IMR-90 (cell line): ENCODE data around the gene DNAH6. TPM values are rescaled to one million over a fixed set of nuclear protein-coding genes. Genes with fewer than 3 reads are reported as not detected.

Experiments
- ATAC-seq: fragments of 200-7000 bp; cut with Tn5 transposase; 2 replicates; pipeline ENCODE4 v1.9.1; 2020; ENCODE audit warnings: low read depth, mild to moderate bottlenecking, moderate library complexity
- BruUV-seq: library from RNA; stranded (reverse); fragments of 400-500 nt; replicated peaks from 2 replicates; lab custom pipeline; 2021; lab: Mats Ljungman, UMichigan
- CTCF ChIA-PET: fragments of 300-600 bp; formaldehyde crosslinking; extraction: SDS; loops from one replicate; lab custom pipeline; 2021; ENCODE audit warnings: antibody characterized with exemption; lab: Yijun Ruan, JAX
- POLR2A ChIA-PET: fragments of 300-600 bp; sonication (Branson Sonifier 250); formaldehyde crosslinking; loops from one replicate; lab custom pipeline; 2022; ENCODE audit warnings: antibody characterized with exemption; ENCODE audit not compliant: unreplicated experiment; lab: Charles Lee
- DNase-seq: peaks from one replicate; pipeline ENCODE4 v3.0.0; 2013
- H2AFZ ChIP-seq: replicated peaks from 2 replicates; pipeline ENCODE3; 2013; ENCODE audit warnings: low read length, mild to moderate bottlenecking; ENCODE audit not compliant: poor library complexity
- H2AK5ac ChIP-seq: 2 replicates; pipeline ENCODE4 v1.6.1; 2013; ENCODE audit warnings: low read depth, low read length, inconsistent platforms
- H2AK9ac ChIP-seq: replicated peaks from 2 replicates; pipeline ENCODE3; 2013; ENCODE audit warnings: mild to moderate bottlenecking, low read depth, low read length, moderate library complexity; ENCODE audit not compliant: poor library complexity
- H2BK120ac ChIP-seq: 2 replicates; pipeline ENCODE4 v1.6.1; 2013; ENCODE audit warnings: low read depth, low read length, inconsistent platforms
- H2BK15ac ChIP-seq: 3 replicates; pipeline ENCODE4 v1.6.1; 2013; ENCODE audit warnings: low read depth, low read length, inconsistent platforms
- H2BK20ac ChIP-seq: 2 replicates; pipeline ENCODE4 v1.6.1; 2013; ENCODE audit warnings: low read depth, mild to moderate bottlenecking, inconsistent platforms, low read length, moderate library complexity
- H2BK5ac ChIP-seq: 2 replicates; pipeline ENCODE4 v1.6.1; 2013; ENCODE audit warnings: mild to moderate bottlenecking, low read depth, low read length, inconsistent platforms; ENCODE audit not compliant: poor library complexity, severe bottlenecking
- H3K14ac ChIP-seq: replicated peaks from 2 replicates; pipeline ENCODE4 v1.6.1; 2013; ENCODE audit warnings: low read depth, low read length, inconsistent platforms
- H3K18ac ChIP-seq: 2 replicates; pipeline ENCODE4 v1.6.1; 2013; ENCODE audit warnings: low read depth, low read length, control low read depth
- H3K23ac ChIP-seq: 2 replicates; pipeline ENCODE4 v1.6.1; 2013; ENCODE audit warnings: low read depth, low read length, inconsistent platforms
- H3K27ac ChIP-seq: 2 replicates; pipeline ENCODE4 v1.5.1; 2013; ENCODE audit warnings: mild to moderate bottlenecking, control low read depth, low read length; ENCODE audit not compliant: insufficient read depth
- H3K27me3 ChIP-seq: 2 replicates; pipeline ENCODE4 v1.6.1; 2013; ENCODE audit warnings: low read length; ENCODE audit not compliant: control insufficient read depth, insufficient read depth
- H3K36me3 ChIP-seq: 2 replicates; pipeline ENCODE4 v1.6.1; 2013; ENCODE audit warnings: low read length, mixed read lengths; ENCODE audit not compliant: control insufficient read depth, insufficient read depth
- H3K4ac ChIP-seq: 2 replicates; pipeline ENCODE4 v1.6.1; 2013; ENCODE audit warnings: low read depth, low read length, inconsistent platforms
- H3K4me1 ChIP-seq: 2 replicates; pipeline ENCODE4 v1.6.1; 2013; ENCODE audit warnings: low read length, mixed read lengths; ENCODE audit not compliant: control insufficient read depth, insufficient read depth
- H3K4me2 ChIP-seq: 2 replicates; pipeline ENCODE4 v1.6.1; 2013; ENCODE audit warnings: low read depth, mild to moderate bottlenecking, control low read depth, low read length, moderate library complexity
- H3K4me3 ChIP-seq: 2 replicates; pipeline ENCODE4 v1.5.1; 2013; ENCODE audit warnings: low read depth, mild to moderate bottlenecking, control low read depth, low read length, moderate library complexity; ENCODE audit not compliant: insufficient read depth
- H3K56ac ChIP-seq: 2 replicates; pipeline ENCODE4 v1.6.1; 2013; ENCODE audit warnings: low read length, inconsistent platforms; ENCODE audit not compliant: insufficient read depth; ENCODE audit errors: extremely low read depth
- H3K79me1 ChIP-seq, 2 experiments: 2 replicates each; pipeline ENCODE4 v1.6.1; 2013; ENCODE audit warnings: low read length in 2 of 2, inconsistent platforms in 1 of 2, low read depth in 1 of 2
- H3K9ac ChIP-seq: 2 replicates; pipeline ENCODE4 v1.6.1; 2013; ENCODE audit warnings: low read depth, low read length, control low read depth
- H3K9me1 ChIP-seq: 2 replicates; pipeline ENCODE4 v1.6.1; 2013; ENCODE audit warnings: low read length, inconsistent platforms; ENCODE audit not compliant: insufficient read depth
- H3K9me3 ChIP-seq: 2 replicates; pipeline ENCODE4 v1.6.1; 2013; ENCODE audit warnings: low read length; ENCODE audit not compliant: control insufficient read depth, insufficient read depth
- H4K20me1 ChIP-seq: 2 replicates; pipeline ENCODE4 v1.6.1; 2013; ENCODE audit warnings: low read length, inconsistent platforms; ENCODE audit not compliant: insufficient read depth
- H4K5ac ChIP-seq: 2 replicates; pipeline ENCODE4 v1.6.1; 2013; ENCODE audit warnings: mild to moderate bottlenecking, low read depth, low read length, control low read depth
- H4K8ac ChIP-seq, 2 experiments: 2 replicates each; pipeline ENCODE4 v1.6.1; 2013; ENCODE audit warnings: low read depth in 2 of 2, low read length in 2 of 2, control low read depth in 1 of 2, inconsistent platforms in 1 of 2
- H4K91ac ChIP-seq: 2 replicates; pipeline ENCODE4 v1.6.1; 2013; ENCODE audit warnings: low read depth, low read length, inconsistent platforms; ENCODE audit not compliant: insufficient read depth
- ELK1 ChIP-seq: fragments of 150-350 bp; IDR thresholded peaks from 2 replicates; pipeline ENCODE4 v1.6.1; 2016; ENCODE audit warnings: low read depth, mild to moderate bottlenecking, low read length, moderate library complexity, borderline replicate concordance
- MXI1 ChIP-seq: IDR thresholded peaks from 2 replicates; pipeline ENCODE4 v1.6.1; 2012; ENCODE audit warnings: low read depth, mild to moderate bottlenecking, low read length, moderate library complexity, borderline replicate concordance
- dilution Hi-C: fragments of 300-500 bp; cut with HindIII; formaldehyde crosslinking; loops from one replicate; pipeline ENCODE4 v1.14.3; 2018; ENCODE audit warnings: low sequenced_read_pairs; ENCODE audit not compliant: unreplicated experiment
- in situ Hi-C: fragments of 300-500 bp; cut with MboI; formaldehyde crosslinking; loops from 3 replicates; pipeline ENCODE4 v1.14.3; 2019; ENCODE audit warnings: low sequenced_read_pairs, inconsistent platforms, mixed read lengths
- intact Hi-C: fragments of 100-400 bp; cut with micrococcal nuclease; formaldehyde crosslinking; loops from 2 replicates; pipeline ENCODE4 v1.10.0; 2022
- polyA plus RNA-seq, 3 experiments: library from polyadenylated mRNA; depleted of rRNA; stranded (reverse); fragments of >200 nt; gene quantifications; 2 replicates each; pipeline ENCODE4 v1.2.3, GENCODE V29; 2012; ENCODE audit warnings: low replicate concordance in 1 of 3
- total RNA-seq: library from RNA; depleted of rRNA; stranded (reverse); fragments of >200 nt; gene quantifications from 2 replicates; pipeline ENCODE4 v1.2.3, GENCODE V29; 2012

The DNAH6 gene
- total and polyA plus RNA-seq, 2 of the 4 experiments (the other 2 are of a cell fraction) = under 0.01 to 0.07 TPM

- H4K5ac ChIP-seq = no peak overlapping the region
- no peak overlapping the region for H2AFZ ChIP-seq
- DNase-seq (no peak), ATAC-seq (no peak)
- no peak overlapping the region for H2AK9ac ChIP-seq
- H2AK5ac ChIP-seq = no peak overlapping the region
- no peak overlapping the region for H3K56ac ChIP-seq
- no peak overlapping the region for H3K4me2 ChIP-seq
- H3K36me3 ChIP-seq = no peaks in the 10 kb centered on the region
- no TSS peak for BruUV-seq
- no peak overlapping the region for H3K4ac ChIP-seq
- H3K9me3 ChIP-seq = no peaks in the 10 kb centered on the region
- H3K9ac ChIP-seq = no peak overlapping the region
- no peaks in the 10 kb centered on the region for H3K79me1 ChIP-seq
- no peak overlapping the region for H3K18ac ChIP-seq
- 0 out of 2 replicates have a peak, but pooled peaks cover 3% of the 10 kb centered on the region for H3K9me1 ChIP-seq
- no peak overlapping the region for H2BK120ac ChIP-seq
- in situ Hi-C loops (no loop called here), intact Hi-C loops (no loop called here), dilution Hi-C loops (no loop called here)
- TF ChIP-seq MXI1 (no peak), ELK1 (no peak)
- no peak overlapping the region for H3K4me3 ChIP-seq
- no peak overlapping the region for H2BK5ac ChIP-seq
- H4K20me1 ChIP-seq = no peaks in the 10 kb centered on the region
- no peak overlapping the region for H3K27ac ChIP-seq
- ChIA-PET POLR2A (no interaction called here), CTCF (no interaction called here)
- no peak overlapping the region for H4K8ac ChIP-seq
- H3K4me1 ChIP-seq = peaks cover 5% of the 10 kb centered on the region
- H3K27me3 ChIP-seq = no peaks in the 10 kb centered on the region
- no peak overlapping the region for H3K14ac ChIP-seq
- H2BK20ac ChIP-seq = no peak overlapping the region
- H4K91ac ChIP-seq = no peak overlapping the region
- H3K23ac ChIP-seq = no peak overlapping the region
- no peak overlapping the region for H2BK15ac ChIP-seq
These were observed 192.1 kb downstream of the DNAH6 start for GRCh38 chr2:84708442-84708841.
